ENCODE measurements around the gene DPP6.

Gene DPP6

GRCh38 chr7:154532771-154533170 lies 480.6 kb downstream of the DPP6 start:
- no peak for DNase-seq (ENCODE audit: low spot score)

GRCh38 chr7:154540596-154540995 lies 488.4 kb downstream of the DPP6 start:
- no peak for DNase-seq (ENCODE audit: low spot score)

GRCh38 chr7:154541606-154542005 lies 489.4 kb downstream of the DPP6 start:
- no peak for DNase-seq (ENCODE audit: low spot score)

- DNase-seq (ENCODE audit: low spot score), result no peak
Observed at GRCh38 chr7:154546946-154547587, 494.9 kb downstream of the DPP6 start.

- no peak for DNase-seq (ENCODE audit: low spot score)
Observed at GRCh38 chr7:154553711-154554265, 501.6 kb downstream of the DPP6 start.

- DNase-seq (ENCODE audit: low spot score), result no peak
Observed at GRCh38 chr7:154559454-154559853, 507.3 kb downstream of the DPP6 start.

- DNase-seq (ENCODE audit: low spot score), result no peak
Observed at GRCh38 chr7:154564676-154565075, 512.5 kb downstream of the DPP6 start.

GRCh38 chr7:154566877-154567276 lies 514.7 kb downstream of the DPP6 start:
- no peak for DNase-seq (ENCODE audit: low spot score)

GRCh38 chr7:154568346-154568745 lies 516.1 kb downstream of the DPP6 start:
- no peak for DNase-seq (ENCODE audit: low spot score)

- no peak for DNase-seq (ENCODE audit: low spot score)
Observed at GRCh38 chr7:154569916-154570315, 517.7 kb downstream of the DPP6 start.

- no peak for DNase-seq (ENCODE audit: low spot score)
Observed at GRCh38 chr7:154571772-154572171, 519.6 kb downstream of the DPP6 start.

GRCh38 chr7:154574235-154574634 lies 522.0 kb downstream of the DPP6 start:
- no peak for DNase-seq (ENCODE audit: low spot score)

GRCh38 chr7:154575497-154575896 lies 523.3 kb downstream of the DPP6 start:
- no peak for DNase-seq (ENCODE audit: low spot score)

GRCh38 chr7:154576604-154577003 lies 524.4 kb downstream of the DPP6 start:
- no peak for DNase-seq (ENCODE audit: low spot score)

- no peak for DNase-seq (ENCODE audit: low spot score)
Observed at GRCh38 chr7:154577141-154577873, 525.1 kb downstream of the DPP6 start.

GRCh38 chr7:154578336-154578735 lies 526.1 kb downstream of the DPP6 start:
- DNase-seq (ENCODE audit: low spot score), result no peak

GRCh38 chr7:154579711-154580110 lies 527.5 kb downstream of the DPP6 start:
- DNase-seq (ENCODE audit: low spot score), result no peak

GRCh38 chr7:154581251-154581890 lies 529.2 kb downstream of the DPP6 start:
- no peak for DNase-seq (ENCODE audit: low spot score)

GRCh38 chr7:154583454-154583853 lies 531.3 kb downstream of the DPP6 start:
- DNase-seq (ENCODE audit: low spot score), result no peak

GRCh38 chr7:154584352-154585252 lies 532.4 kb downstream of the DPP6 start:
- DNase-seq (ENCODE audit: low spot score), result no peak

GRCh38 chr7:154587792-154588191 lies 535.6 kb downstream of the DPP6 start:
- no peak for DNase-seq (ENCODE audit: low spot score)

GRCh38 chr7:154591544-154591943 lies 539.3 kb downstream of the DPP6 start:
- DNase-seq (ENCODE audit: low spot score), result no peak
